IPS-18c (cell line): ENCODE results near the gene RANBP6.
A peak's percentile ranks its signal among the peaks of the same experiment; 100 is the strongest.
"Not testable (repeated sequence)": the region's sequence is repeated elsewhere in the genome, so short reads cannot be mapped to it uniquely, and the experiment has no call there.

Experiments used
- H3K4me3 ChIP-seq: 2 replicates; pipeline ENCODE4 v1.7.0; 2013; ENCODE audit warnings: low read depth, mild to moderate bottlenecking, low read length, moderate library complexity; ENCODE audit not compliant: insufficient read depth
- H3K9me3 ChIP-seq: one replicate; pipeline ENCODE4 v1.6.1; 2013; ENCODE audit warnings: mild to moderate bottlenecking, low read length, moderate library complexity; ENCODE audit not compliant: control insufficient read depth, insufficient read depth

The RANBP6 gene

GRCh38 chr9:6015278-6016157 is at the start of gene RANBP6:
TSS of gene RANBP6 (minus strand) at chr9:6015624. CDS start at chr9:6015607, 17 bp downstream.
- H3K9me3 ChIP-seq, result no peaks in the 10 kb centered on the region
- H3K4me3 ChIP-seq, result peak within 1 kb of the TSS; percentile 97

DNA sequence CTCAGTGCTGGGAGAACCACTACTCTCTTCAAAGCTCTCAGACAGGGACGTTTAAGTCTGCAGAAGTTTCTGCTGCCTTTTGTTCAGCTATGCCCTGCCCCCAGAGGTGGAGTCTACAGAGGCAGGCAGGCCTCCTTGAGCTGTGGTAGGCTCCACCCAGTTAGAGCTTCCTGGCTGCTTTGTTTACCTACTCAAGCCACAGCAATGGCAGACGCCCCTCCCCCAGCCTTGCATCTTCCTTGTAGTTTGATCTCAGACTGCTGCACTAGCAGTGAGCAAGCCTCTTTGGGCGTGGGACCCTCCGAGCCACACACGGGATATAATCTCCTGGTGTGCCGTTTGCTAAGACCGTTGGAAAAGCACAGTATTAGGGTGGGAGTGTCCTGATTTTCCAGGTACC is 47.7 kb upstream of the RANBP6 start:
- not testable (repeated sequence) for H3K4me3 ChIP-seq, H3K9me3 ChIP-seq

GRCh38 chr9:6055666-6056065 is 40.2 kb upstream of the RANBP6 start:
- Histone ChIP-seq H3K9me3 (no peaks in the 10 kb centered on the region), H3K4me3 (no peak overlapping the region)

GRCh38 chr9:6055216-6055615 is 39.8 kb upstream of the RANBP6 start:
- Histone ChIP-seq H3K9me3 (no peaks in the 10 kb centered on the region), H3K4me3 (no peak overlapping the region)

DNA sequence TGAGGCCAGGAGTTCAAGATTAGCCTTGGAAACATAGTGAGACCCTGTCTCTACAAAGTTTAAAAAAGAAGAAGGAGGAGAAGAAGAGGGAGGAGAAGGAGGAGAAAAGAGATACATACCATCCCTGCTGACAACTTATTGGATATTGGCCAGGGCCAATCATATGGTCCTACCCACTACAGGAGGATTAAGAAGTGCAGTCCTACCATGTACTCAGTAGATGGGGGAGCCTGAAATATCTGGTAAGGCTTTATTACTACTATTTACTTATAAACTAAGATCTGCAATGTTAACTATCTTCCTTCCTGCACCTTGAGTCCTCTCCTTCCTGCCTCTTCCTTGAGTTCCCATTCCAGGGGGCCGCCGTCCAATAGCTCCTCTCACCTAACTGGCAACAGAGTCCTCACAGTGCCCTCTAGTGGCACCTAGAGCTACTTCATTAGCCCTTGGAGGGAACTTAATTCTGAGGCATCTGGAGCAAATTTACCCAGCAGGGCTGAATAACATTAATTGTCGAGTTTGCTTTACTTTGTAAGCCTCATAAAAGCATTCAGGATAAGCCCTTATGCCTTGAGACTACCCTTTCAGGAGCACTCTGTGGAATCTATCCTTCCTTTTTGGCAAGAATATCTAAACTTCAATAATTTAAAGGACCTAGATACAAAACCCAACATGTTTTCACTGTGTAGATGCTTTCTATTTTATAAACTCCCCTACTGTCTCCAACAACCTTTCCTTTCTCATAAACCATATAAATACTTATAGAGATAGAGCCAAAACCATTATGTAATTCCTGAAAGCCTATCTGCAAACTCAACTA is 39.1 kb upstream of the RANBP6 start:
- Histone ChIP-seq H3K4me3 (no peak overlapping the region), H3K9me3 (no peaks in the 10 kb centered on the region)

- Histone ChIP-seq H3K4me3 (no peak overlapping the region), H3K9me3 (no peaks in the 10 kb centered on the region)
Measured at GRCh38 chr9:6052293-6052919, 37.0 kb upstream of the RANBP6 start.

DNA sequence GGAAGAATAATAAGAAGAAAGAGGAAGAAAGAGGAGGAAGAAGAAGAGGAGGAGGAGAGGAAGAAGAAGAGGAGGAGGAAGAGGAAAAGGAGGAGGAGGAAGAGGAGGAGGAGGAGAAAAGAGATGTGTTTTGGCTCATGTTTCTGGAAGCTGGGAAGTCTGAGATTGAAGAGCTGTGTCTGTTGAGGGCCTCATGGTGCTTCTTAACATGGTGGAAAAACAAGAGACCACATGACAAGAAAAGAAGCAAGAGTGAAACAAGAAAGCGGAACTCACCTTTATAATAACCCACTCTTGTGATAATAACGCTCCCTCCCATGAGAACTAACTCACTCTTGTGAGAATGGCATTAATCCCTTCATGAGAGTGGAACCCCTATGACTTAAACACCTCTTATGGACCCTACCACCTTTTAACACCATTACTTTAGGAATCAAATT is 36.1 kb upstream of the RANBP6 start:
- H3K4me3 ChIP-seq, result no peak overlapping the region
- no peaks in the 10 kb centered on the region for H3K9me3 ChIP-seq

GRCh38 chr9:6049798-6050197 is 34.4 kb upstream of the RANBP6 start:
- Histone ChIP-seq H3K4me3 (no peak overlapping the region), H3K9me3 (no peaks in the 10 kb centered on the region)

DNA sequence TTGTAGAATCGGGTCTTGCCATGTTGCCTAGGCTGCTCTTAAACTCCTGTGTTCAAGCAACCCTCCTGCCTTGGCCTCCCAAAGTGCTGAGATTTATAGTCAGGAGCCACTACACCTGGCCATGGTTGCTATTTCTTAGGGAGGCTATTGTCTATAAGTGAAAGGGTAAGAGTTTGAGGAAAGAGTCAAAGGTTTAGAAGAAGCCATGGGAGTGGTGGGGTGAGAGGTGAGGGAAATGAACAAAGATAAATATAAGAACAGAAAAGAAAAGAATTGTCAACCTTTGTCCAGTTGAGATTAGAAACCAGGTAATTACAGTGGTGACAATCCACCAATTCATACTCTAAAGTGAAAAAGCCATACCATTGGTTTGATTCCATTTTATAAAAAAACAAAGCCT is 32.6 kb upstream of the RANBP6 start:
- no peak overlapping the region for H3K4me3 ChIP-seq
- H3K9me3 ChIP-seq, result no peaks in the 10 kb centered on the region

- Histone ChIP-seq H3K4me3 (no peak overlapping the region), H3K9me3 (no peaks in the 10 kb centered on the region)
Measured at GRCh38 chr9:6047020-6047419, 31.6 kb upstream of the RANBP6 start.

DNA sequence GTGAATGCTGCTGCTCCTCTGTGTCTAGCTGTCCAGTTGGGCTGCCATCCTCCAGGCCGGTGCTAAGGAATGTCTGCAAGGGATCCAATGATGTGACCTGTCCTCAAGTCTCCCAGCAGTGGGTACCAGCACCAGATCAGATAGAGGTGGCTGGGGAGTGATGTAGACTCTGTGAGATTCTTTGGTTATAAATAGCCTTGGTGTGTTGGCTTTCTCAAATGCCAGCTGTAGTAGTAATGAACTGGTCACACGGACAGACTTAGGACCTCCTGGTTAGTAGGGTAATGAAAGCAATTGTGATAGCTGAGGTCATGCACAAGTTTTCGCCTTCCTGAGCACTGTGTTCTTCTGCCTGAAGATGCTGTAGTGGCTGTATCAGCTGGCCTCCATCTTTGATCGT is 29.9 kb upstream of the RANBP6 start:
- Histone ChIP-seq H3K9me3 (no peaks in the 10 kb centered on the region), H3K4me3 (no peak overlapping the region)

DNA sequence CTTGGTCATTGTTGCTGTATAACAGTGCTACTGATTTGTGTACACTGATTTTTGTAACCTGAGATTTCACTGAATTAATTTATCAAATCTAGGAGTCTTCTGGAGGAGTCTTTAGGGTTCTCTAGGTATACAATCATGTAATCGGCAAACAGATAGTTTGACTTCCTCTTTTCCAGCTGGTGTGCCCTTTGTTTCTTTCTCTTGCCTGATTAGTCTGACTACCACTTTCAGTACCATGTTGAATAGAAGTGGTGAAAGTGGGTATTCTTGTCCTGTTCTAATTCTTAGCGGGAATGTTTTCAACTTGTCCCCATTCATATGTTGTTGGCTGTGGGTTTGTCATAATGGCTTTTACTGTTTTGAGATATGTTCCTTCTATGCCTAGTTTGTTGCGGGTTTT is 24.7 kb upstream of the RANBP6 start:
- no peak overlapping the region for H3K4me3 ChIP-seq
- no peaks in the 10 kb centered on the region for H3K9me3 ChIP-seq

DNA sequence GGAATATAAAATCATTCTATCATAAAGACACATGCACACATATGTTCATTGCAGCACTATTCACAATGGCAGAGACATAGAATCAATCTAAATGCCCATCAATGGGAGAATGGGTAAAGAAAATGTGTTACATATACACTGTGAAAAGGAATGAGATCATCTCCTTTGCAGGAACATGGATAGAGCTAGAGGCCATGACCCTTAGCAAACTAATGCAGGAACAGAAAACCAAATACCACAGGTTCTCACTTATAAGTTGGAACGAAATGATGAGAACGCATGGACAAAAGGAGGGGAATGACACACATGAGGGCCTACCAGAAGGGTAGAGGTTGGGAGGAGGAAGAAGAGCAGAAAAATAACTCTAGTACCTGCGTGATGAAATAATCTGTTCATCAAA is 21.0 kb upstream of the RANBP6 start:
- Histone ChIP-seq H3K4me3 (no peak overlapping the region), H3K9me3 (no peaks in the 10 kb centered on the region)

DNA sequence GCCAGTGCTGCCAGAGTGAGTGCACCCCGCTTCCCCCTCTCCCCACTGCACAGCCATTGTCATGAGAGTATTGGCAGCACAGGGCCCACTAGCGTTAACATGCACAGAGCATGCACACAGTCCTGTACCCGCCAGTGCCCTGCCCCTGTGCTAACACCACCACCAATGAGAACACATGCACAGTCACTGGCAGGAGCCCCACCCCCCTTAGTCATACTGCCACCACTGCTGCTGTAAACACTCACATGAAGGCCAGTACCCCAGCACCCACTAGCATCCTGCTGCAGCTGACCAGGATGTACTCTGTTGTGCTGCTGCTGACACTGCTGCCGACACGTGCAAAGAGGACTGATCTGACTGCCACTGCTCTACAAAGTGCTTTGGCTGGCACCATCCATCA is 19.5 kb upstream of the RANBP6 start:
- Histone ChIP-seq H3K9me3 (no peaks in the 10 kb centered on the region), H3K4me3 (no peak overlapping the region)

DNA sequence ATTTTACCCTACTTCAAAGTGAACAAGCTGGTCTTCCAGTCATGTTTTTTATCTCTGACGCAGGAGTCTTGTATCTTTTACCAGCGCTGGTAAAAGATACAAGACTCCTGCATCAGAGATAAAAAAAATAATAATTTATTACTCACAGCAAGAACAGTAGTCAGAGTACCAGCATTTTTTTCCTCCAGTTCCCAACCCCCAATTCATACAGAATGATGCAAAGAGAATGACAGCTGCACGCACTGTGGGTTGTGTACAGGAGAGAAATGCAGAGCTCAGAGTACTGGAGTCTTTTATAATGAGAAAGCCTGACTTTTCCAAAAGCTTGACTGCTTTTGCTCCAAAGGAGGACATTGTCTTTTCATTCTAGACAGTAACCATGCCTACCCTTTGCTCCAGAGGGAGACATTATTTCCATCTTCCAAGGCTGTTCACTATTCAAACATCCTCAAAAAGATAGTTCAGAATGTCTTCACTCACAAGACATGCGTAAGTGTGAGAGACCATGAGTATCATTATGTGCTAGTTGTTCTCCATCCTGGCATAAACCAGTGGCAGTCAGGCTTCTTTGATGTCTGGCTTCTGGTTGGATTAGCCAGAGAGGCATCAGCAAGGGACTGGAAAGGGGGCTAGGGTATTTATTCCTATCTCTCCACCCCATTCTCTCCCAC is 14.3 kb upstream of the RANBP6 start:
- no peaks in the 10 kb centered on the region for H3K9me3 ChIP-seq
- H3K4me3 ChIP-seq, result no peak overlapping the region

DNA sequence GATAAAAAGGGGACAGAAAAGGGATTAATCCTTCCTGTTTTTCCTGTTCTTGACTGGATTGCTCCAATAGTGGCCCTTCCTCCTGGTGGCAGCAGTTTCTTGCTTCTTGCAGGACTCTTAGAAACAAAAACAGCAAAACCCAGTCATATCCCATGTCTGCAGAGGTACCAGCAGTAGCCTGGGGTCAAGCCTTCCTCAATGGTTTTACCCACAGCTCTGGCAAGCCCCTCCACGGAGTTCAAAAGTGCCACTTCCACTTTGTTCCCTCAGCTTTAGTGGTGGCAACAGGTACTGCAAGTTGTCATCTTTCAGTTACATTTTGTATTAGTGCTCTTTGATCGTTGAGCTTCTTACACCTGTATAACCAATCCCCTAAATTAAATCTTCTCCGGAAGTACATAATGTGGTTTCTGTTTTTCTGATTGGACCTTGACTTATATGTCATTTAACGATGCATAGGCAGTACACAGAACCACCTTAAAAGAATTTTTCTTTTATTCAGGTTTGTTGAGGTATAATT is 8.7 kb upstream of the RANBP6 start:
- Histone ChIP-seq H3K9me3 (peaks cover 3% of the 10 kb centered on the region), H3K4me3 (no peak overlapping the region)

- H3K4me3 ChIP-seq, result not testable (repeated sequence)
Measured at GRCh38 chr9:6016975-6017374, 1.6 kb upstream of the RANBP6 start.

More at GRCh38 chr9:6016975-6017374, 1.6 kb upstream of the RANBP6 start:
- H3K9me3 ChIP-seq, result not testable (repeated sequence)
